Measurements from ENCODE around the gene GLRA2.

DNA sequence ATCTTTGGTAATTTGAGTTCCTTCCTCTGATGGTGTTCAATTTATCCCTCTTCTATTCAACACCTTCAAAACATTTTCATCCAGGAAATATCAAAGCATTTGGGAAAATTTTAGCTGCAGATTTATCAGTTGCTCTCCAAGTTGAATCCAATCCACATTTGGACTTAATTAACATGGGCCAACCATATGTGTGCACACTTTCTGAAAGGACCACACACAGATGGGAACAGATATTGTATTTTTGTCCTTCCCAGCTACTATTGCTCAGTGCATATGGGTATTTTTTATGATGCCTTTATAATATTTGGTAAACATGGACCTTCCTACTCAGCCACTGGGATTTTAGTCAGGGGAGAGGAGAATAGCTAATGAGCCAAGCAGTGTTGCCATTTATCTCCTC is 65.2 kb downstream of the GLRA2 start:
- TF ChIP-seq CTCF (IDR thresholded peaks at IDR 0.05; ENCODE audit: insufficient read depth, low read length, poor library complexity, severe bottlenecking): no peak
- TF ChIP-seq EZH2phosphoT487 (conservative IDR thresholded peaks at IDR 0.05; ENCODE audit: low read length): no peak
